ENCODE measurements around the gene TAB2. TPM values are rescaled to one million over a fixed set of nuclear protein-coding genes. Genes with fewer than 3 reads are reported as not detected.

TAB2 gene
- total RNA-seq (ENCODE audit: low replicate concordance): 11.3 and 15.5 TPM in 2 replicates

GRCh38 chr6:149317644-149318571 is at the start of gene TAB2:
TAB2 (plus strand) TSS chr6:149317712; CDS start chr6:149369998, 52,286 bp downstream.

GRCh38 chr6:149400050-149400449 is 82.5 kb downstream of the TAB2 start, which contains the start of gene SUMO4:
SUMO4 (plus strand) TSS chr6:149400262; CDS start chr6:149400392, 130 bp downstream.

Other genes starting within 250 kb of the TAB2 start
- gene SUMO4, start 82.5 kb downstream of the TAB2 start, total RNA-seq (ENCODE audit: low replicate concordance): 0.70 and 1.1 TPM in 2 replicates
- 0.23 TPM in 1 of 2 replicates, not detected in the other for gene ZC3H12D, start 167.3 kb downstream of the TAB2 start, total RNA-seq (ENCODE audit: low replicate concordance)
- gene PPIL4, start 228.3 kb downstream of the TAB2 start, total RNA-seq (ENCODE audit: low replicate concordance): 13.9 and 24.8 TPM in 2 replicates
- gene GINM1, start 248.7 kb downstream of the TAB2 start, total RNA-seq (ENCODE audit: low replicate concordance): 32.9 and 52.8 TPM in 2 replicates